Immature natural killer cell (primary cell): ENCODE measurements around the gene RASGRF2. TPM values are rescaled to one million over a fixed set of nuclear protein-coding genes. Genes with fewer than 3 reads are reported as not detected.

ENCODE experiments used
- DNase-seq, 3 donors: peaks; one replicate each; pipeline ENCODE4 v3.0.0; 2022; ENCODE audit warnings: mixed read lengths in 1 of 3
- H3K27ac Mint-ChIP-seq, 6 donors: one replicate each; pipeline ENCODE4 v1.8.0; 2020; ENCODE audit warnings: mixed read lengths in 6 of 6, mild to moderate bottlenecking in 5 of 6, inconsistent platforms in 4 of 6, moderate library complexity in 3 of 6
- H3K27me3 Mint-ChIP-seq, 3 donors: one replicate each; pipeline ENCODE4 v1.8.0; 2020 to 2021; ENCODE audit warnings: low read depth in 3 of 3, mild to moderate bottlenecking in 3 of 3, mixed read lengths in 3 of 3, moderate library complexity in 3 of 3, inconsistent platforms in 1 of 3
- H3K36me3 Mint-ChIP-seq, 3 donors: one replicate each; pipeline ENCODE4 v1.8.0; 2020; ENCODE audit warnings: mixed read lengths in 3 of 3, inconsistent platforms in 2 of 3, mild to moderate bottlenecking in 2 of 3
- H3K4me1 Mint-ChIP-seq, 2 donors: one replicate each; pipeline ENCODE4 v1.8.0; 2020; ENCODE audit warnings: inconsistent platforms in 2 of 2, mild to moderate bottlenecking in 2 of 2, mixed read lengths in 2 of 2, moderate library complexity in 1 of 2
- H3K4me3 Mint-ChIP-seq, 5 donors: one replicate each; pipeline ENCODE4 v1.8.0; 2020; ENCODE audit warnings: mild to moderate bottlenecking in 5 of 5, mixed read lengths in 5 of 5, inconsistent platforms in 3 of 5, moderate library complexity in 3 of 5
- H3K9me3 Mint-ChIP-seq, 6 donors: one replicate each; pipeline ENCODE4 v1.8.0; 2020; ENCODE audit warnings: mild to moderate bottlenecking in 6 of 6, mixed read lengths in 6 of 6, inconsistent platforms in 4 of 6, moderate library complexity in 3 of 6
- polyA plus RNA-seq, 3 donors: library from polyadenylated mRNA; unstranded; fragments of 300-500 nt; fragmentation: Illumina TruSeq; gene quantifications; one replicate each; pipeline ENCODE4 v1.2.3, GENCODE V29; 2021

Gene RASGRF2
- polyA plus RNA-seq, 3 donors from 2014 or later, result 0.17 to 3.8 (median 1.5) TPM

GRCh38 chr5:81162501-81162900, 202.3 kb downstream of the RASGRF2 start:
- Mint-ChIP-seq H3K9me3 (no peaks in the 10 kb centered on the region), H3K27ac (no peak overlapping the region)
- DNase-seq, result no peak

GRCh38 chr5:81163651-81164050, 203.5 kb downstream of the RASGRF2 start:
- H3K27ac Mint-ChIP-seq, result no peak overlapping the region
- no peaks in the 10 kb centered on the region for H3K36me3 Mint-ChIP-seq
- H3K4me1 Mint-ChIP-seq, result peaks cover 4 to 8% of the 10 kb centered on the region in 2 donors
- peak in 2 of 3 donors; percentile 8 to 9 for DNase-seq
- peaks cover 0 to 3% (median 0%) of the 10 kb centered on the region in 6 donors for H3K9me3 Mint-ChIP-seq
- peaks cover 0 to 3% (median 2%) of the 10 kb centered on the region in 3 donors for H3K27me3 Mint-ChIP-seq
- H3K4me3 Mint-ChIP-seq, result no peak overlapping the region

More at GRCh38 chr5:81162501-81162900, 202.3 kb downstream of the RASGRF2 start:
- H3K4me3 Mint-ChIP-seq, result no peak overlapping the region
- no peaks in the 10 kb centered on the region for H3K36me3 Mint-ChIP-seq
- H3K4me1 Mint-ChIP-seq, result peaks cover 4 to 8% of the 10 kb centered on the region in 2 donors
- H3K27me3 Mint-ChIP-seq, result peaks cover 0 to 5% (median 0%) of the 10 kb centered on the region in 3 donors

- Mint-ChIP-seq H3K36me3 (no peaks in the 10 kb centered on the region), H3K4me3 (no peak overlapping the region), H3K27me3 (peaks cover 0 to 5% (median 3%) of the 10 kb centered on the region in 3 donors), H3K4me1 (peaks cover 4 to 8% of the 10 kb centered on the region in 2 donors), H3K9me3 (peaks cover 0 to 3% (median 0%) of the 10 kb centered on the region in 6 donors), H3K27ac (no peak overlapping the region)
- no peak for DNase-seq
Observed at GRCh38 chr5:81164476-81164875, 204.3 kb downstream of the RASGRF2 start.

DNA sequence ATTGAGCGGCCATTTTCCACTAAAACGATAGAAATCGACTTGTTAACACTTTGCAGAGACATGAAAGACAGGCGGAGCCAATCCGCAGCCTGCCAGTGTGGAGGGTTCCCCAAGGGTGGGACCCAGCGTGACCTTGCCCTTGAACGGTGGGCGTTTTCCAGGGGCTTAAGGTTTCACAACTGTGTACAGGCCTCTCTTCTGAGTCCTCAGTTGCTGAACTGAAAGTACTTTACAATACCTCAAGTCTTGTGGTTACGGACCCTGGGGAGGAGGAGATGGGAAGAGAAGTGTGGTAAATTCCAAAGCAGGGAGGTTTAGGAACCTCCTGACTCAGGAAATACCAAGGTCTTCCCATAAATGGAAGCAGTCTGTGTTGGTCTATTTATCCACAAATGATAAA, 204.8 kb downstream of the RASGRF2 start:
- Mint-ChIP-seq H3K9me3 (peaks cover 0 to 3% (median 0%) of the 10 kb centered on the region in 6 donors), H3K4me1 (peaks cover 4 to 8% of the 10 kb centered on the region in 2 donors), H3K36me3 (peaks cover 0 to under 1% (median 0%) of the 10 kb centered on the region in 3 donors), H3K27me3 (peaks cover 0 to 5% (median 0%) of the 10 kb centered on the region in 3 donors), H3K27ac (no peak overlapping the region), H3K4me3 (no peak overlapping the region)
- no peak for DNase-seq

GRCh38 chr5:81165493-81166119, 205.4 kb downstream of the RASGRF2 start:
- DNase-seq, result peak; percentile 29 to 49 (median 47)
- peaks cover 0 to 7% (median 0%) of the 10 kb centered on the region in 3 donors for H3K36me3 Mint-ChIP-seq
- H3K27me3 Mint-ChIP-seq, result peaks cover 0 to 5% (median 0%) of the 10 kb centered on the region in 3 donors
- H3K4me1 Mint-ChIP-seq, result peaks cover 4 to 8% of the 10 kb centered on the region in 2 donors
- H3K9me3 Mint-ChIP-seq, result peaks cover 0 to 3% (median 0%) of the 10 kb centered on the region in 6 donors
- H3K27ac Mint-ChIP-seq, result no peak overlapping the region
- no peak overlapping the region for H3K4me3 Mint-ChIP-seq

GRCh38 chr5:81166430-81166829, 206.3 kb downstream of the RASGRF2 start:
- peaks cover 0 to 5% (median 0%) of the 10 kb centered on the region in 3 donors for H3K27me3 Mint-ChIP-seq
- H3K27ac Mint-ChIP-seq, result no peak overlapping the region
- H3K9me3 Mint-ChIP-seq, result peaks cover 0 to 3% (median 0%) of the 10 kb centered on the region in 6 donors
- H3K4me3 Mint-ChIP-seq, result no peak overlapping the region
- H3K36me3 Mint-ChIP-seq, result peaks cover 0 to 7% (median 0%) of the 10 kb centered on the region in 3 donors
- peaks cover 4 to 8% of the 10 kb centered on the region in 2 donors for H3K4me1 Mint-ChIP-seq
- no peak for DNase-seq

- Mint-ChIP-seq H3K36me3 (peaks cover 0 to 7% (median 0%) of the 10 kb centered on the region in 3 donors), H3K27ac (no peak overlapping the region), H3K9me3 (peaks cover 0 to 3% (median 0%) of the 10 kb centered on the region in 6 donors), H3K4me3 (no peak overlapping the region), H3K4me1 (peaks cover 4 to 8% of the 10 kb centered on the region in 2 donors), H3K27me3 (peaks cover 0 to 5% (median 0%) of the 10 kb centered on the region in 3 donors)
- no peak for DNase-seq
Observed at GRCh38 chr5:81167078-81167477, 206.9 kb downstream of the RASGRF2 start.

DNA sequence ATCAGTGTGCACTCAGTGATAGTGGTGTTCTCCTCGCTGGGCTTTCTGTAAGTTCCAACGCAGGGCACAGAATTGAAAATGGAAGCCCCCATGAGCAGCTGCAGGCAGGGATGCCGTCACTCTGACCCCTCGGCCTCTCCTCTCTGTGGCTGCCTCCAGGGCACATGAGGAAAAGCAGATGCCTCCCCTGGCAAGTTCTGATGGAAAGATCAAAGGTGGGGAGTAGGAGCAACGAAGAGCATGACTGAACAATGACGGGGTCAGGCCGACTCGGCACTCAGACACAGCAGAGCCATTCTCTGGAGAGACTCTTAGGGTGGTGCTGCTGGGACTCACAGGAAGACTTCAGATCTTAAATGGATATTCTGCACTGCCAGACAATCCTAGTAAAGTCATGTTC, 207.4 kb downstream of the RASGRF2 start:
- Mint-ChIP-seq H3K36me3 (peaks cover 0 to 7% (median 0%) of the 10 kb centered on the region in 3 donors), H3K27ac (no peak overlapping the region), H3K27me3 (peaks cover 0 to 5% (median 0%) of the 10 kb centered on the region in 3 donors)

DNA sequence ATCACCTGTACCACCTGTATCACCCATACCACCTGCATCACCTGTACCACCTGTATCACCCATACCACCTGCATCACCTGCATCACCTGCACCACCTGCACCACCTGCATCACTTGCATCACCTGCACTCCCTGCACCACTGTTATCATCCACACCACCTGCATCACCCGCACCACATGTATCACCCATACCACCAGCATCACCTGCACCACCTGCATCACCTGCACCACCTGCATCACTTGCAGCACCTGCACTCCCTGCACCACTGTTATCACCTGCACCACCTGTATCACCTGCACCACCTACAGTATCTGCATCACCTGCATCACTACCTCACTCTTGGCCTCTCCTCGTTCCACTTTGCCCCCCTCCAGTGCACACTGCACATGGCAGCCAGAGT, 209.8 kb downstream of the RASGRF2 start:
- H3K36me3 Mint-ChIP-seq, result peaks cover 0 to 7% (median 0%) of the 10 kb centered on the region in 3 donors
- H3K27ac Mint-ChIP-seq, result no peak overlapping the region
- no peaks in the 10 kb centered on the region for H3K4me1 Mint-ChIP-seq
- DNase-seq, result no peak
- H3K4me3 Mint-ChIP-seq, result no peak overlapping the region
- peaks cover 0 to 3% (median 0%) of the 10 kb centered on the region in 6 donors for H3K9me3 Mint-ChIP-seq
- peaks cover 0 to 5% (median 0%) of the 10 kb centered on the region in 3 donors for H3K27me3 Mint-ChIP-seq

More for the DNA sequence above, 207.4 kb downstream of the RASGRF2 start:
- Mint-ChIP-seq H3K9me3 (peaks cover 0 to 3% (median 0%) of the 10 kb centered on the region in 6 donors), H3K4me1 (peaks cover 4 to 8% of the 10 kb centered on the region in 2 donors), H3K4me3 (no peak overlapping the region)
- DNase-seq, result no peak

GRCh38 chr5:81171769-81172168, 211.6 kb downstream of the RASGRF2 start:
- peaks cover 0 to 3% (median 0%) of the 10 kb centered on the region in 6 donors for H3K9me3 Mint-ChIP-seq
- H3K36me3 Mint-ChIP-seq, result peaks cover 0 to 7% (median 0%) of the 10 kb centered on the region in 3 donors
- no peaks in the 10 kb centered on the region for H3K4me1 Mint-ChIP-seq
- peaks cover 0 to 6% (median 0%) of the 10 kb centered on the region in 3 donors for H3K27me3 Mint-ChIP-seq
- H3K27ac Mint-ChIP-seq, result no peak overlapping the region
- no peak for DNase-seq
- H3K4me3 Mint-ChIP-seq, result no peak overlapping the region

DNA sequence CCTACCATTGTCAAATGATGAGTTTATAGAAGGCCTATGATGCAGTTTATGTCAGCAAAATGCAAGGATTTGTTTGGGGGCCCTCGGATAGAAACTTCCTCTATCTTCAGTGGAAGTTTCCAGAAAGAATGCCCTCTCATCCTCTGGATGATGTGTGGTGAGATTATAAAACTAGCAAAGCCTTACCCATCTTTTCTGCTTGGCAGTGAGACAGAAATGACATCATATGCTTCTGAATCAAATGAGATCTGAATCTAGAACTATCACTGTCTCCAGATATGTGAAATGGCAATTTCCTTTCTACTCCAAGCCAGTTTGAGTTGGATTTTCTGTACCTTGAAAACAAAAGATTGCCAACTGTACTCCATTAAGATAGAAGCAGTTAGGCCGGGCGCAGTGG, 212.5 kb downstream of the RASGRF2 start:
- no peak for DNase-seq
- peaks cover 0 to 6% (median 0%) of the 10 kb centered on the region in 3 donors for H3K27me3 Mint-ChIP-seq
- no peaks in the 10 kb centered on the region for H3K4me1 Mint-ChIP-seq
- peaks cover 0 to 3% (median 0%) of the 10 kb centered on the region in 6 donors for H3K9me3 Mint-ChIP-seq
- no peak overlapping the region for H3K4me3 Mint-ChIP-seq
- no peak overlapping the region for H3K27ac Mint-ChIP-seq
- H3K36me3 Mint-ChIP-seq, result peaks cover 0 to 7% (median 0%) of the 10 kb centered on the region in 3 donors

DNA sequence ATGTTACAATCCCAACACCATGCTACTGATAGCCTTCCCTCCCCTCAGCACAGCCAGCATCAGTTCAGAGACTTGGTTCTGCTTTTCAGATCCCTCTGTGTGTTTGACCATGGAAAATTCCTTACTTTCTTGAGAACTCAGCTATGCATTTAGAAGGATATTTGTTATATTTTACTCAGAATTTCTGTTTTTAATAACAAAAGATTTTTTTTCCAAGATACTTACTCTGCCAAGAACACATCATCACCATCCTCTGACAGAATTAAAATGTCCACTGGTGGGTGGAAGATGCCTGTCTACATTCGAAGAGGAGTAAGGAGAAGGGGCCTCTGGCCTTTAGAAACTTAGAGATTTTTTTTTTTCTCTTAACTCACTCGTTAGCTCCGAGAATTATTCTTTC, 216.9 kb downstream of the RASGRF2 start:
- Mint-ChIP-seq H3K4me1 (no peaks in the 10 kb centered on the region), H3K36me3 (no peaks in the 10 kb centered on the region), H3K9me3 (no peaks in the 10 kb centered on the region), H3K27me3 (peaks cover 0 to 3% (median 2%) of the 10 kb centered on the region in 3 donors), H3K4me3 (no peak overlapping the region), H3K27ac (no peak overlapping the region)
- DNase-seq, result no peak

GRCh38 chr5:81179959-81180358, 219.8 kb downstream of the RASGRF2 start:
- Mint-ChIP-seq H3K36me3 (no peaks in the 10 kb centered on the region), H3K4me1 (no peaks in the 10 kb centered on the region), H3K27me3 (peaks cover 0 to 3% (median 2%) of the 10 kb centered on the region in 3 donors), H3K9me3 (no peaks in the 10 kb centered on the region), H3K4me3 (no peak overlapping the region), H3K27ac (no peak overlapping the region)
- DNase-seq, result no peak

DNA sequence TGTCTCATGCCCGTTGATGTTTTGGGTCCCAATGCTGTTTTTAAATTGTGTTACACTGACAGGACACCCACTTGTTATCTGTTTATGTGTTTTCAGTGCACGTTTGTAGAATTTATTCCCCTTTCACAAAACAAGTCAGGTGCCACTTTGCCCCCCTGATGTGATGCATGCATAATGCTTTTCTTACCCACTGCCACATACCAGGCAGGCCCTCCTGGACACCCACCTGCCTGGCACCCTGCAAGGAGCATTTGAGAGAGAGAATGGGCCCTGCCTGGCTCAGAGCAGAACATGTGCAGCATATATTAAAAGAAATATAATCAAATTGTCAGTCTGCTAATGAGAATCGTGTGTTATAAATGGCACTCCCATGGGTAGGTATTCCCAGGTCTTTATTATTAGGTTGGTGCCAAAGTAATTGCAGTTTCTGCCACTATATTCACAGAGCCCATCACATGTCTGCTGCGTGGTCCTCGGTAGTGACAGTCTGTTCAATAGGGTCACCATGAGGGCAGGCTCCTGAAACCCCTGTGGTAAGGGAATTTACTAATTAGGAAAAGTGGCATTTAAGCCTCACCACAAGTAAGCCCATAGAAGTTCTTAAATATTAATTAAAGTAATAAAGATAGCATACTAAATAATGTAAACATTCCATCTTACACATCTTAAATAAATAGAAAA, 220.8 kb downstream of the RASGRF2 start:
- Mint-ChIP-seq H3K27me3 (peaks cover 1 to 3% (median 2%) of the 10 kb centered on the region in 3 donors), H3K27ac (no peak overlapping the region), H3K36me3 (no peaks in the 10 kb centered on the region), H3K4me1 (no peaks in the 10 kb centered on the region), H3K4me3 (no peak overlapping the region), H3K9me3 (no peaks in the 10 kb centered on the region)
- DNase-seq, result no peak
